OCI-LY3 (cell line): ENCODE data around the gene DHX8.

Experiments used
- H2AFZ ChIP-seq: fragments of 200-600, 300-600 bp; shearing (Covaris generic); 2 replicates; pipeline ENCODE4 v1.6.0; 2014; ENCODE audit warnings: antibody characterized with exemption, low read depth, low read length
- H3K27ac ChIP-seq: fragments of 200-600, 300-600 bp; sonication (generic); 2 replicates; pipeline ENCODE4 v1.5.1; 2014; ENCODE audit warnings: mild to moderate bottlenecking, low read length, moderate library complexity, mixed read lengths
- H3K27me3 ChIP-seq: fragments of 200-600, 300-600 bp; sonication (generic); 2 replicates; pipeline ENCODE4 v1.6.1; 2014; ENCODE audit warnings: low read depth, low read length, mixed read lengths
- H3K36me3 ChIP-seq: fragments of 200-600, 300-600 bp; sonication (generic); replicated peaks from 2 replicates; pipeline ENCODE3; 2014; ENCODE audit warnings: low read depth, low read length, mixed read lengths
- H3K4me1 ChIP-seq: fragments of 300-600, 200-600 bp; sonication (generic); 2 replicates; pipeline ENCODE4 v1.6.1; 2014; ENCODE audit warnings: low read length, mixed read lengths
- H3K4me2 ChIP-seq: fragments of 200-600, 300-600 bp; sonication (generic); 2 replicates; pipeline ENCODE4 v1.6.1; 2014; ENCODE audit warnings: low read length, mixed read lengths
- H3K4me3 ChIP-seq: fragments of 300-600, 200-600 bp; sonication (generic); 2 replicates; pipeline ENCODE4 v1.5.1; 2014; ENCODE audit warnings: antibody characterized with exemption, mild to moderate bottlenecking, low read length, moderate library complexity
- H3K79me2 ChIP-seq: fragments of 300-600, 200-600 bp; shearing (Covaris generic); 2 replicates; pipeline ENCODE4 v1.6.1; 2014; ENCODE audit warnings: mild to moderate bottlenecking, low read length, mixed read lengths
- H3K9ac ChIP-seq: fragments of 300-600, 200-600 bp; shearing (Covaris generic); 2 replicates; pipeline ENCODE4 v1.6.0; 2014; ENCODE audit warnings: mild to moderate bottlenecking, low read length, moderate library complexity
- H3K9me3 ChIP-seq: fragments of 200-600, 300-600 bp; shearing (Covaris generic); 2 replicates; pipeline ENCODE4 v1.6.1; 2014; ENCODE audit warnings: low read length, mixed read lengths; ENCODE audit not compliant: insufficient read depth
- H4K20me1 ChIP-seq: fragments of 200-600, 300-600 bp; sonication (generic); 2 replicates; pipeline ENCODE4 v1.6.1; 2016; ENCODE audit warnings: low read length, mixed read lengths; ENCODE audit not compliant: insufficient read depth
- EZH2phosphoT487 ChIP-seq: fragments of 200-600 bp; shearing (Covaris generic); IDR thresholded peaks from 2 replicates; pipeline ENCODE4 v1.6.1; 2018; ENCODE audit warnings: antibody characterized with exemption, mixed run types, low read depth
- TF ChIP-seq, protein P1 (sequence below): fragments of 200-600, 300-600 bp; sonication (generic); IDR thresholded peaks from 2 replicates; pipeline ENCODE4 v1.5.1; 2014; ENCODE audit warnings: antibody characterized with exemption, low read length, low read depth

Gene DHX8

DNA sequence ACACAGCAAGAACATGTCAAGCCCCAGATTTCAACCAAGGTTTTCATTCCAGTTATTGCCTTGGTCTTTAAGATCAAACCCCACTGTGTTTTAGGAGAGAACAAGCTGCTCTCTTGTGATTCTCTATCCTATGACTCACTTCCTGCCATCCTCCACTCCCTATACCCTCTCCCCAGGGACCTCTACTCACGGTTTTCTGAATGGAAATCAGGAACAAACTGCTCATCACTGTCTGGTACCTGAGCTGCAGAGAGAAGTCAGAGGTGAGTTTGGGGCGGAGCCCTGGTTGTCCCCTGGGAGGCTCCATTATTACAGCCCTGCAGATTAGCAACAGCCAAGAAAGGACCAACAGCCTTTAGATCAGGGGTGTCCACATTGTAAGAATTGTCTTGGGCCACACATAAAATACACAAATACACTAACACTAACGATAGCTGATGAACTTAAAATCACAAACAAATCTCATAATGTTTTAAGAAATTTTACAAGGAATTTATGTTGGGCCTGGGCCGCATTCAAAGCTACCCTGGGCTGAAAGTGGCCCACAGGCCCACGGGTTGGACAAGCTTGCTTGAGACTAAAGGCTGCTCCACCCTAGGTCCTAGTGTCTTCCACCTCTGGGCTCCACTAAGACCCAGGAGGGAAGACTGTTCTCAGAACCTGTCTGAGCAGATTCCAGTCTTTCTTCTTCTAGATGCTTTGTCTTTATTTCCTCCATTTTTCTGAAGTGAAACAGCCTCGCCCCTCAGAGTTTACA lies 52.6 kb downstream of the DHX8 start:
- H3K79me2 ChIP-seq, result no peaks in the 10 kb centered on the region

DNA sequence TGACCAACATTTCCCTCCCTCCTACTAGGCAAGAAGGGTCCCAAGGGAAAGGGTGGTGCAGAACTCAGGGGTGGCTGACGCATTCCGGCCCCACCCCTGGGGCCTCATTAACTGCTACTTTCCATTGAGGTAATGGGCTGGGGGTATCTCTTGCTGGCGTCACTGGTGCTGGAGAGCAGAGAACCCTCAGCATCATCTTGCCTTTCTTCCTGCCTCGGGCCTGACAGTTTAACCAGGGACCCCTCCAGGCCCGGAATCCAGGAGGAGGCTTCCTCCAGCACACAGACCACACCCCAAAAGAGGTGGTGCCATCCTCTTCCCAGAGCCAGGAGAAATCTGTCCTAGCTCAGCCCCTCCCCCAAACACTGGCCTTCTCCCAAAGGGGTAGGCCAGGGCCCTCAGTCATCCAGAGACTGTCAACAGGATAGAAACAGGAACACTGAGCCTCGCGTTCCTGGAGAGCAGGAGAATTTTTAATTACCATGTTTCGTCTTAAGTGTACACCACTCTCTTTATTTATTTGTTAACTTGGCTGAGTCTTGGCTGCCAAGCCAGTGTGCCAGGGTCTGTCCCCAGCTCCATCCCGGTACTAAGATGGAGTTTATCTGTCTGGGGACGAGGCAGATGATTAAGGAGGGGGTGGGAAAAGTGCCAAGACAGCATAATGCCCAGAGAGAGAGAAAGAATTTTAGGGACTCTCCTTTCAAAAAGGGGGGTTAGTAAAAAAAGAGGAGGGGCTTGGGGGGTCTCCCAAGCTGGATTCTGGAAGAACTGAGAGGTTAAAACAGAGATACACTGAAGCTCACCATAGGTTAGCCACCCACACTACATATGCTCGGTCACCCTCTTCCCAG lies 57.3 kb downstream of the DHX8 start:
- no peak overlapping the region for H3K4me2 ChIP-seq
- peaks cover 14% of the 10 kb centered on the region for H3K79me2 ChIP-seq
- peaks cover 16% of the 10 kb centered on the region for H3K4me1 ChIP-seq
- no peak overlapping the region for H3K27ac ChIP-seq
- no peak overlapping the region for H3K4me3 ChIP-seq
- no peaks in the 10 kb centered on the region for H3K36me3 ChIP-seq
- H3K9ac ChIP-seq, result no peak overlapping the region
- no peak for TF ChIP-seq EZH2phosphoT487
- TF ChIP-seq, protein P1, sequence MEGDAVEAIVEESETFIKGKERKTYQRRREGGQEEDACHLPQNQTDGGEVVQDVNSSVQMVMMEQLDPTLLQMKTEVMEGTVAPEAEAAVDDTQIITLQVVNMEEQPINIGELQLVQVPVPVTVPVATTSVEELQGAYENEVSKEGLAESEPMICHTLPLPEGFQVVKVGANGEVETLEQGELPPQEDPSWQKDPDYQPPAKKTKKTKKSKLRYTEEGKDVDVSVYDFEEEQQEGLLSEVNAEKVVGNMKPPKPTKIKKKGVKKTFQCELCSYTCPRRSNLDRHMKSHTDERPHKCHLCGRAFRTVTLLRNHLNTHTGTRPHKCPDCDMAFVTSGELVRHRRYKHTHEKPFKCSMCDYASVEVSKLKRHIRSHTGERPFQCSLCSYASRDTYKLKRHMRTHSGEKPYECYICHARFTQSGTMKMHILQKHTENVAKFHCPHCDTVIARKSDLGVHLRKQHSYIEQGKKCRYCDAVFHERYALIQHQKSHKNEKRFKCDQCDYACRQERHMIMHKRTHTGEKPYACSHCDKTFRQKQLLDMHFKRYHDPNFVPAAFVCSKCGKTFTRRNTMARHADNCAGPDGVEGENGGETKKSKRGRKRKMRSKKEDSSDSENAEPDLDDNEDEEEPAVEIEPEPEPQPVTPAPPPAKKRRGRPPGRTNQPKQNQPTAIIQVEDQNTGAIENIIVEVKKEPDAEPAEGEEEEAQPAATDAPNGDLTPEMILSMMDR, result no peak
- no peak overlapping the region for H2AFZ ChIP-seq
- no peaks in the 10 kb centered on the region for H3K27me3 ChIP-seq
- no peaks in the 10 kb centered on the region for H4K20me1 ChIP-seq
- no peaks in the 10 kb centered on the region for H3K9me3 ChIP-seq

More for the DNA sequence above, 52.6 kb downstream of the DHX8 start:
- TF ChIP-seq EZH2phosphoT487, result no peak
- Histone ChIP-seq H3K4me3 (no peak overlapping the region), H4K20me1 (no peaks in the 10 kb centered on the region), H3K4me1 (no peaks in the 10 kb centered on the region), H3K36me3 (no peaks in the 10 kb centered on the region), H2AFZ (no peak overlapping the region), H3K9ac (no peak overlapping the region), H3K27me3 (no peaks in the 10 kb centered on the region), H3K9me3 (no peaks in the 10 kb centered on the region), H3K27ac (no peak overlapping the region), H3K4me2 (no peak overlapping the region)

- H3K9me3 ChIP-seq, result no peaks in the 10 kb centered on the region
- H3K27ac ChIP-seq, result no peak overlapping the region
- no peak overlapping the region for H3K4me2 ChIP-seq
- peaks cover 8% of the 10 kb centered on the region; the same call in 1 of the 2 replicates for H3K27me3 ChIP-seq
- no peak for TF ChIP-seq EZH2phosphoT487
- TF ChIP-seq, protein P1, result no peak
- H3K79me2 ChIP-seq, result peaks cover 14% of the 10 kb centered on the region
- no peak overlapping the region for H3K9ac ChIP-seq
- no peak overlapping the region for H2AFZ ChIP-seq
- peaks cover 23% of the 10 kb centered on the region for H3K4me1 ChIP-seq
- H3K36me3 ChIP-seq, result no peaks in the 10 kb centered on the region
- H3K4me3 ChIP-seq, result no peak overlapping the region
- H4K20me1 ChIP-seq, result no peaks in the 10 kb centered on the region
Observed at GRCh38 chr17:43542859-43543258, 59.1 kb downstream of the DHX8 start.

DNA sequence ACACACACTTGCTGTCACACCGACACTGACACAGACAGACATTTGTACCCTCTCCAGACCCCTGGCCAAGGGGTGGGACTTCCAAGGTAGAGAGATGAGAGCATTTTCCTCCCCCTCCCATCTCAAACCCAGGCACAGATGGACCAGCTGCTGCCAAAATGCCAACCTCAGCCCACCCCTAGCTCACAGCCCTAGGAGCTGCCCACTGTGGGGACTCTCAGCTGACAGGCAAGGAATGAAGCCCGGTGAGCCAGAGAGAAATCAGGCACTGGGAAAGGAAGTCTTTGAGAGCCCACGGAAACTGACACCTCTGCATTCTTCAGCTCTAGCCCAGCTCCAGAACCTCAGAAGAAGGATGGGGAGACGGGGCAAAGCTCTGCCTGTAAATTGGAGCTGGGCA lies 59.5 kb downstream of the DHX8 start:
- no peak overlapping the region for H3K4me3 ChIP-seq
- H3K79me2 ChIP-seq, result peaks cover 14% of the 10 kb centered on the region
- H3K9ac ChIP-seq, result no peak overlapping the region
- H4K20me1 ChIP-seq, result no peaks in the 10 kb centered on the region
- H3K9me3 ChIP-seq, result no peaks in the 10 kb centered on the region
- no peak overlapping the region for H3K27ac ChIP-seq
- H3K36me3 ChIP-seq, result no peaks in the 10 kb centered on the region
- H3K4me2 ChIP-seq, result no peak overlapping the region
- no peak overlapping the region for H2AFZ ChIP-seq
- TF ChIP-seq, protein P1, result no peak
- TF ChIP-seq EZH2phosphoT487, result no peak
- H3K4me1 ChIP-seq, result peaks cover 23% of the 10 kb centered on the region
- peaks cover 11% of the 10 kb centered on the region; the same call in 1 of the 2 replicates for H3K27me3 ChIP-seq
